Liver (tissue), 9 donors: ENCODE data around the gene FRYL. TPM values are rescaled to one million over a fixed set of nuclear protein-coding genes. Genes with fewer than 3 reads are reported as not detected.

Experiments
- DNase-seq: peaks from one replicate; pipeline ENCODE4 v3.0.0-alpha.2; 2017; ENCODE audit warnings: low spot score
- H3K27ac ChIP-seq, 2 donors: one replicate each; pipeline ENCODE4 v1.7.0; 2013; ENCODE audit warnings: inconsistent platforms in 2 of 2, low read length in 2 of 2, control low read depth in 1 of 2, low read depth in 1 of 2, mild to moderate bottlenecking in 1 of 2
- H3K27me3 ChIP-seq, 4 donors: one replicate each; pipeline versions ENCODE4 v1.6.1 to v1.7.0; 2013; ENCODE audit warnings: low read length in 3 of 4, inconsistent platforms in 1 of 4, mild to moderate bottlenecking in 1 of 4, moderate library complexity in 1 of 4; ENCODE audit not compliant: control insufficient read depth in 4 of 4, insufficient read depth in 4 of 4
- H3K36me3 ChIP-seq, 4 donors: one replicate each; pipeline versions ENCODE4 v1.6.1 to v1.7.0; 2013; ENCODE audit warnings: low read length in 3 of 4, mild to moderate bottlenecking in 3 of 4, low read depth in 1 of 4, moderate library complexity in 1 of 4; ENCODE audit not compliant: control insufficient read depth in 4 of 4, insufficient read depth in 3 of 4
- H3K4me1 ChIP-seq, 4 donors: one replicate each; pipeline versions ENCODE4 v1.6.1 to v1.7.0; 2013; ENCODE audit warnings: low read length in 3 of 4, mild to moderate bottlenecking in 3 of 4, moderate library complexity in 1 of 4; ENCODE audit not compliant: control insufficient read depth in 4 of 4, insufficient read depth in 4 of 4
- H3K4me3 ChIP-seq, 3 donors: one replicate each; pipeline versions ENCODE4 v1.6.1 to v1.7.0; 2013; ENCODE audit warnings: low read length in 3 of 3, control low read depth in 1 of 3, low read depth in 1 of 3, mild to moderate bottlenecking in 1 of 3
- H3K9ac ChIP-seq, 2 donors: one replicate each; pipeline ENCODE4 v1.7.0; 2013; ENCODE audit warnings: low read length in 2 of 2, mild to moderate bottlenecking in 2 of 2, moderate library complexity in 2 of 2, control low read depth in 1 of 2, low read depth in 1 of 2
- H3K9me3 ChIP-seq, 4 donors: one replicate each; pipeline versions ENCODE4 v1.6.1 to v1.7.0; 2013; ENCODE audit warnings: low read length in 3 of 4; ENCODE audit not compliant: control insufficient read depth in 4 of 4
- EGR1 ChIP-seq, 2 donors: IDR thresholded peaks; 2 replicates each; pipeline ENCODE4 v1.6.1; 2016 to 2018; ENCODE audit warnings: antibody characterized with exemption in 2 of 2, low read depth in 2 of 2
- FOXA1 ChIP-seq: IDR thresholded peaks from 2 replicates; pipeline ENCODE4 v1.6.1; 2016; ENCODE audit warnings: antibody characterized with exemption
- FOXA2 ChIP-seq: IDR thresholded peaks from 2 replicates; pipeline ENCODE4 v1.6.1; 2016; ENCODE audit warnings: antibody characterized with exemption
- GABPA ChIP-seq, 2 donors: IDR thresholded peaks in 1 of 2; conservative IDR thresholded peaks in 1 of 2; 2 replicates each; pipeline ENCODE4 v1.6.1; 2016; ENCODE audit warnings: antibody characterized with exemption in 2 of 2, mild to moderate bottlenecking in 1 of 2, moderate library complexity in 1 of 2
- HNF4A ChIP-seq, 2 donors: conservative IDR thresholded peaks; 2 replicates each; pipeline ENCODE4 v1.6.1; 2016; ENCODE audit warnings: antibody characterized with exemption in 2 of 2, mild to moderate bottlenecking in 2 of 2
- HNF4G ChIP-seq: IDR thresholded peaks from 2 replicates; pipeline ENCODE4 v1.6.1; 2016; ENCODE audit warnings: antibody characterized with exemption
- JUND ChIP-seq, 2 donors: IDR thresholded peaks; 2 replicates each; pipeline ENCODE4 v1.6.1; 2016; ENCODE audit warnings: antibody characterized with exemption in 2 of 2
- NR2F2 ChIP-seq: IDR thresholded peaks from 2 replicates; pipeline ENCODE4 v1.6.1; 2016; ENCODE audit warnings: antibody characterized with exemption
- RAD21 ChIP-seq, 2 donors: IDR thresholded peaks; 2 replicates each; pipeline ENCODE4 v1.6.1; 2016; ENCODE audit warnings: antibody characterized with exemption in 2 of 2, mild to moderate bottlenecking in 2 of 2
- RXRA ChIP-seq, 2 donors: IDR thresholded peaks; 2 replicates each; pipeline ENCODE4 v1.6.1; 2017 to 2018; ENCODE audit warnings: antibody characterized with exemption in 2 of 2, mild to moderate bottlenecking in 1 of 2
- SP1 ChIP-seq: IDR thresholded peaks from 2 replicates; pipeline ENCODE4 v1.6.1; 2018; ENCODE audit warnings: antibody characterized with exemption, mild to moderate bottlenecking
- TAF1 ChIP-seq: conservative IDR thresholded peaks from 2 replicates; pipeline ENCODE4 v1.6.1; 2016; ENCODE audit warnings: antibody characterized with exemption, mild to moderate bottlenecking
- YY1 ChIP-seq: IDR thresholded peaks from 2 replicates; pipeline ENCODE4 v1.6.1; 2016; ENCODE audit warnings: antibody characterized with exemption, mild to moderate bottlenecking
- WGBS: extraction: QIAGEN DNeasy Blood & Tissue Kit; methylation state at CpG from one replicate; pipeline ENCODE4 v1.1.7; 2013; 5-methylcytosine and 5-hydroxymethylcytosine counted together
- polyA plus RNA-seq, 2 donors: library from polyadenylated mRNA; stranded (reverse) in 1 of 2; unstranded in 1 of 2; fragments of 200-250 nt in 1 of 2; fragments of >200 nt in 1 of 2; fragmentation: Nextera tagmentation in 1 of 2; extraction: Ambion mirVana in 1 of 2; gene quantifications; one replicate each; pipeline versions ENCODE4 v1.2.1 to v1.2.3, GENCODE V29; 2013 to 2015
- total RNA-seq, 2 donors: library from RNA; depleted of rRNA; stranded (reverse); fragments of >200 nt; gene quantifications; one replicate each; pipeline ENCODE4 v1.2.3, GENCODE V29; 2014
- TF ChIP-seq, protein P1 (sequence below): IDR thresholded peaks from 2 replicates; pipeline ENCODE4 v1.6.1; 2016; ENCODE audit warnings: antibody characterized with exemption, mild to moderate bottlenecking
- TF ChIP-seq, protein P2 (sequence below): IDR thresholded peaks from 2 replicates; pipeline ENCODE4 v1.6.1; 2016; ENCODE audit warnings: antibody characterized with exemption
- TF ChIP-seq, protein P3 (sequence below): fragments of 150-350 bp; IDR thresholded peaks from 2 replicates; pipeline ENCODE4 v1.5.1; 2017; ENCODE audit warnings: improper control_type of control experiment, low read depth, low read length; ENCODE audit not compliant: missing input control
- TF ChIP-seq, protein P4 (sequence below): IDR thresholded peaks from 2 replicates; pipeline ENCODE4 v1.6.1; 2016; ENCODE audit warnings: antibody characterized with exemption
- TF ChIP-seq, protein P5 (sequence below): IDR thresholded peaks from 2 replicates; pipeline ENCODE4 v1.6.1; 2016; ENCODE audit warnings: antibody characterized with exemption
- donor health status: healthy.
- donor health status: healthy.
- donor health status: healthy.
- donor health status: healthy.
- donor health status: healthy.

Gene FRYL
- total and polyA plus RNA-seq, 4 donors = 5.3 to 79.0 (median 27.2) TPM

DNA sequence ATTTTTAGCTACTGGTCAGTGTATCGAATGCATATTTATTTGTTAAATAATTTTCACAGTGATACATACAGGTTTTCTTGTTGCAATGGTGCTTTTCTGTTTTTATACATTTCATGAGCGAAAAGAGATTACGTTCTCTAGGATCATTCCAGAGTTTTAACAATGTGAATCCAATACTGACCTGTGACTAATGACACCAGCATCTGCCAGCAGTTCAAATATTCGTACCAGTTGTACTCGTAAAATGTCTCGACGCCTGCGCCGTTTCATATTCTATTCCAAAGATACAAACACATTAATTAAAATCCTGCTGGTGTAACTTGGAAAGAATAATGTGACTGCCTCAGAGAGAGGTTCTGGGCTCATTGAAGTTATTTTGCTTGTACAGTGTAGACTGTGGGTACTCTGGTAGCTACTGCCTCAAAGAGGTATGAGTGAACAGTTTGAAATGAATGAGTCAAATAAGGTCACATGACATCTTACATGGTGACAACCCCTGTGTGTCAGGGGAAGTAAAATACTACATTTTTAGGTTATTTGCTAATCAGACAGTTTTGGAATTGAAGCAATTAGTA, 209.3 kb downstream of the FRYL start:
- WGBS = 96% methylated on average over 9 of the region's 9 CpGs
- H3K36me3 ChIP-seq = peaks cover 6 to 42% (median 21%) of the 10 kb centered on the region in 4 donors

More for the DNA sequence above, 209.3 kb downstream of the FRYL start:
- H3K27ac ChIP-seq = no peak overlapping the region
- H3K9ac ChIP-seq = no peak overlapping the region
- TF ChIP-seq YY1 (no peak), EGR1 (IDR thresholded peaks at IDR 0.05; ENCODE audit: low read depth in 2 of 2) (no peak), JUND (IDR thresholded peaks at IDR 0.05) (no peak), GABPA (IDR thresholded peaks at IDR 0.05 in 1 of 2, conservative IDR thresholded peaks at IDR 0.05 in 1 of 2) (no peak), FOXA1 (no peak), RAD21 (IDR thresholded peaks at IDR 0.05) (no peak), FOXA2 (no peak), RXRA (IDR thresholded peaks at IDR 0.05) (no peak), TAF1 (no peak), NR2F2 (no peak), SP1 (no peak), HNF4G (no peak), HNF4A (conservative IDR thresholded peaks at IDR 0.05) (no peak)
- TF ChIP-seq, protein P1, sequence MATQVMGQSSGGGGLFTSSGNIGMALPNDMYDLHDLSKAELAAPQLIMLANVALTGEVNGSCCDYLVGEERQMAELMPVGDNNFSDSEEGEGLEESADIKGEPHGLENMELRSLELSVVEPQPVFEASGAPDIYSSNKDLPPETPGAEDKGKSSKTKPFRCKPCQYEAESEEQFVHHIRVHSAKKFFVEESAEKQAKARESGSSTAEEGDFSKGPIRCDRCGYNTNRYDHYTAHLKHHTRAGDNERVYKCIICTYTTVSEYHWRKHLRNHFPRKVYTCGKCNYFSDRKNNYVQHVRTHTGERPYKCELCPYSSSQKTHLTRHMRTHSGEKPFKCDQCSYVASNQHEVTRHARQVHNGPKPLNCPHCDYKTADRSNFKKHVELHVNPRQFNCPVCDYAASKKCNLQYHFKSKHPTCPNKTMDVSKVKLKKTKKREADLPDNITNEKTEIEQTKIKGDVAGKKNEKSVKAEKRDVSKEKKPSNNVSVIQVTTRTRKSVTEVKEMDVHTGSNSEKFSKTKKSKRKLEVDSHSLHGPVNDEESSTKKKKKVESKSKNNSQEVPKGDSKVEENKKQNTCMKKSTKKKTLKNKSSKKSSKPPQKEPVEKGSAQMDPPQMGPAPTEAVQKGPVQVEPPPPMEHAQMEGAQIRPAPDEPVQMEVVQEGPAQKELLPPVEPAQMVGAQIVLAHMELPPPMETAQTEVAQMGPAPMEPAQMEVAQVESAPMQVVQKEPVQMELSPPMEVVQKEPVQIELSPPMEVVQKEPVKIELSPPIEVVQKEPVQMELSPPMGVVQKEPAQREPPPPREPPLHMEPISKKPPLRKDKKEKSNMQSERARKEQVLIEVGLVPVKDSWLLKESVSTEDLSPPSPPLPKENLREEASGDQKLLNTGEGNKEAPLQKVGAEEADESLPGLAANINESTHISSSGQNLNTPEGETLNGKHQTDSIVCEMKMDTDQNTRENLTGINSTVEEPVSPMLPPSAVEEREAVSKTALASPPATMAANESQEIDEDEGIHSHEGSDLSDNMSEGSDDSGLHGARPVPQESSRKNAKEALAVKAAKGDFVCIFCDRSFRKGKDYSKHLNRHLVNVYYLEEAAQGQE = no peak
- TF ChIP-seq, protein P2, sequence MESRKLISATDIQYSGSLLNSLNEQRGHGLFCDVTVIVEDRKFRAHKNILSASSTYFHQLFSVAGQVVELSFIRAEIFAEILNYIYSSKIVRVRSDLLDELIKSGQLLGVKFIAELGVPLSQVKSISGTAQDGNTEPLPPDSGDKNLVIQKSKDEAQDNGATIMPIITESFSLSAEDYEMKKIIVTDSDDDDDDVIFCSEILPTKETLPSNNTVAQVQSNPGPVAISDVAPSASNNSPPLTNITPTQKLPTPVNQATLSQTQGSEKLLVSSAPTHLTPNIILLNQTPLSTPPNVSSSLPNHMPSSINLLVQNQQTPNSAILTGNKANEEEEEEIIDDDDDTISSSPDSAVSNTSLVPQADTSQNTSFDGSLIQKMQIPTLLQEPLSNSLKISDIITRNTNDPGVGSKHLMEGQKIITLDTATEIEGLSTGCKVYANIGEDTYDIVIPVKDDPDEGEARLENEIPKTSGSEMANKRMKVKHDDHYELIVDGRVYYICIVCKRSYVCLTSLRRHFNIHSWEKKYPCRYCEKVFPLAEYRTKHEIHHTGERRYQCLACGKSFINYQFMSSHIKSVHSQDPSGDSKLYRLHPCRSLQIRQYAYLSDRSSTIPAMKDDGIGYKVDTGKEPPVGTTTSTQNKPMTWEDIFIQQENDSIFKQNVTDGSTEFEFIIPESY = no peak
- TF ChIP-seq, protein P3, sequence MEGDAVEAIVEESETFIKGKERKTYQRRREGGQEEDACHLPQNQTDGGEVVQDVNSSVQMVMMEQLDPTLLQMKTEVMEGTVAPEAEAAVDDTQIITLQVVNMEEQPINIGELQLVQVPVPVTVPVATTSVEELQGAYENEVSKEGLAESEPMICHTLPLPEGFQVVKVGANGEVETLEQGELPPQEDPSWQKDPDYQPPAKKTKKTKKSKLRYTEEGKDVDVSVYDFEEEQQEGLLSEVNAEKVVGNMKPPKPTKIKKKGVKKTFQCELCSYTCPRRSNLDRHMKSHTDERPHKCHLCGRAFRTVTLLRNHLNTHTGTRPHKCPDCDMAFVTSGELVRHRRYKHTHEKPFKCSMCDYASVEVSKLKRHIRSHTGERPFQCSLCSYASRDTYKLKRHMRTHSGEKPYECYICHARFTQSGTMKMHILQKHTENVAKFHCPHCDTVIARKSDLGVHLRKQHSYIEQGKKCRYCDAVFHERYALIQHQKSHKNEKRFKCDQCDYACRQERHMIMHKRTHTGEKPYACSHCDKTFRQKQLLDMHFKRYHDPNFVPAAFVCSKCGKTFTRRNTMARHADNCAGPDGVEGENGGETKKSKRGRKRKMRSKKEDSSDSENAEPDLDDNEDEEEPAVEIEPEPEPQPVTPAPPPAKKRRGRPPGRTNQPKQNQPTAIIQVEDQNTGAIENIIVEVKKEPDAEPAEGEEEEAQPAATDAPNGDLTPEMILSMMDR = no peak
- TF ChIP-seq, protein P4, sequence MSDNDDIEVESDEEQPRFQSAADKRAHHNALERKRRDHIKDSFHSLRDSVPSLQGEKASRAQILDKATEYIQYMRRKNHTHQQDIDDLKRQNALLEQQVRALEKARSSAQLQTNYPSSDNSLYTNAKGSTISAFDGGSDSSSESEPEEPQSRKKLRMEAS = no peak
- TF ChIP-seq, protein P5, sequence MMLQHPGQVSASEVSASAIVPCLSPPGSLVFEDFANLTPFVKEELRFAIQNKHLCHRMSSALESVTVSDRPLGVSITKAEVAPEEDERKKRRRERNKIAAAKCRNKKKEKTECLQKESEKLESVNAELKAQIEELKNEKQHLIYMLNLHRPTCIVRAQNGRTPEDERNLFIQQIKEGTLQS = no peak
- DNase-seq = no peak
- no peaks in the 10 kb centered on the region for H3K9me3 ChIP-seq
- no peaks in the 10 kb centered on the region for H3K27me3 ChIP-seq
- H3K4me3 ChIP-seq = no peak overlapping the region
- H3K4me1 ChIP-seq = no peaks in the 10 kb centered on the region
